Measurements from ENCODE around the gene EPGN.

DNA sequence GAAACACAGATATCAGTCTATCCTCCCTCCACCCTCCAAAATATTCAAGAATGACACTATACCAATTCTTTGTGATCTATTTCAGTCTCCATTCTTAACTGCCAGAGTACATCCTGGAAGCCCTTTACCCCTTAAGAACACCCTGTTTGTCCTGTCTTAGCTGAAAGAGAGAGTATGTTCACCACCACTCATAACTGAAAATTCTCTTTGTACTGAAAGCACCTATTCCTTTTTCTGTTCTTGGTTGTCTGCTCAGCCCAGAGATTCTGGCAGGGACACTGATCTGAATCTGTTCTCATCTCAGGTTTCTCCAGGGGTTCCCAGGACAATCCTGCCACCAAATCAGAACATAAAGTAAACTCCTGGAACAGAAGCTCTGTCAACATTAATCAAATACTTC is 31.2 kb downstream of the EPGN start:
- TF ChIP-seq SIN3A (conservative IDR thresholded peaks at IDR 0.05 in 1 of 2, IDR thresholded peaks at IDR 0.05 in 1 of 2; ENCODE audit: low read depth in 1 of 2, low read length in 2 of 2) (no peak), CREB1 (IDR thresholded peaks at IDR 0.05) (no peak), TAF1 (IDR thresholded peaks at IDR 0.05; ENCODE audit: low read depth, low read length) (no peak), JUN (IDR thresholded peaks at IDR 0.05; ENCODE audit: low read depth, low read length) (no peak), TCF12 (IDR thresholded peaks at IDR 0.05; ENCODE audit: low read depth, low read length) (no peak), EZH2 (IDR thresholded peaks at IDR 0.05; ENCODE audit: low read depth, low read length, severe bottlenecking) (no peak), POLR2A (IDR thresholded peaks at IDR 0.05; ENCODE audit: control extremely low read depth in 1 of 2, low read depth in 2 of 2, low read length in 2 of 2) (no peak), HDAC2 (IDR thresholded peaks at IDR 0.05; ENCODE audit: borderline replicate concordance in 1 of 2, low read depth in 2 of 2, low read length in 2 of 2) (no peak), ATF3 (IDR thresholded peaks at IDR 0.05; ENCODE audit: insufficient read depth, low read depth, low read length) (no peak)
- TF ChIP-seq, protein P1, sequence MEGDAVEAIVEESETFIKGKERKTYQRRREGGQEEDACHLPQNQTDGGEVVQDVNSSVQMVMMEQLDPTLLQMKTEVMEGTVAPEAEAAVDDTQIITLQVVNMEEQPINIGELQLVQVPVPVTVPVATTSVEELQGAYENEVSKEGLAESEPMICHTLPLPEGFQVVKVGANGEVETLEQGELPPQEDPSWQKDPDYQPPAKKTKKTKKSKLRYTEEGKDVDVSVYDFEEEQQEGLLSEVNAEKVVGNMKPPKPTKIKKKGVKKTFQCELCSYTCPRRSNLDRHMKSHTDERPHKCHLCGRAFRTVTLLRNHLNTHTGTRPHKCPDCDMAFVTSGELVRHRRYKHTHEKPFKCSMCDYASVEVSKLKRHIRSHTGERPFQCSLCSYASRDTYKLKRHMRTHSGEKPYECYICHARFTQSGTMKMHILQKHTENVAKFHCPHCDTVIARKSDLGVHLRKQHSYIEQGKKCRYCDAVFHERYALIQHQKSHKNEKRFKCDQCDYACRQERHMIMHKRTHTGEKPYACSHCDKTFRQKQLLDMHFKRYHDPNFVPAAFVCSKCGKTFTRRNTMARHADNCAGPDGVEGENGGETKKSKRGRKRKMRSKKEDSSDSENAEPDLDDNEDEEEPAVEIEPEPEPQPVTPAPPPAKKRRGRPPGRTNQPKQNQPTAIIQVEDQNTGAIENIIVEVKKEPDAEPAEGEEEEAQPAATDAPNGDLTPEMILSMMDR (IDR thresholded peaks at IDR 0.05; ENCODE audit: control extremely low read depth in 1 of 3, insufficient read depth in 1 of 3, low read depth in 1 of 3, low read length in 3 of 3) = no peak

Data from H1 (cell line).